NCI-H82 treated with DMSO at 0.1 percent for 48 hours (cell line): ENCODE measurements around the gene GRHL1.
"Not testable (repeated sequence)": the region's sequence is repeated elsewhere in the genome, so short reads cannot be mapped to it uniquely, and the experiment has no call there.

Experiments
- DNase-seq: peaks from one replicate; lab custom pipeline; 2025; ENCODE audit not compliant: unreplicated experiment; lab: John Stamatoyannopoulos, UW

GRHL1 gene

DNA sequence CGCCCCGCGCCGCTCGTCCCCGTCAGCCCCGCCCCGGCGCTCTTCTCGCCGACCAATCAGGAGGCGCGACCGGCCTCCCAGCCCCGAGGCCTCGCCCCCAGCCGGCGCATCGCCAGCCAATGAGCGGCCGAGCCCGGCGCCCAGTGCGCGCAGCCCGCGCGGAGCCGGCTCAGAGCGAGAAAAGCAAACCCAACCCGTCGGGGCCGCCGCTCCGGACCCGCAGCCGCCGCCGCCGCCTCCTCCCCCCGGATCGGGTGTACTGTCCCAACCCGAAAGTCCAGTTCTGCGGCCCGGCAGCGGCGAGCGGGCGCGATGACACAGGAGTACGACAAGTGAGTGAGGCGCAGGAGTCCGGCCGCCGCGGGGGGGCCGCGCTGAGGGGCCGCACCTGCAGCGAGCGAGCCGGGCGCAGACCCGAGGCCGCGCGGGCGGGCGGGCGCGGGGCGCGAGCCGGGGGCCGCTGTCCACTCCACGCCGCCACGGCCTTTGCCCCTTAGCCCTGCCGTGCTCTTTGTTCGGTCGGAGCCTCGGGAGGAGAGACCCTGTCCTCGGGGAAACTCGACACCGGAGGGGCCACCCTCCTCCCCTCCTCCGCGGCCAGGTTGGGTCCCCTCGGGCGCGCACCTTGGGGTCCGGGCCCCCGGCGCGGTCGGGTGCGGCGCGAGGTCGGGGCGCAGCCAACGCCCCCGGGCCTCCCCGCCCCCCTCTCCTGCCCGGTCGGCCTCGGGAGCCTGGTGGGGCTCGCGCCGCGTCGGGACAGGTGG lies at the start of gene GRHL1:
TSS of gene GRHL1 (plus strand) at position 172 of the 764 bp plus-strand sequence. CDS start at position 313, 141 bp downstream.
- DNase-seq, result peak; percentile 78

- DNase-seq, result no peak
Observed at GRCh38 chr2:9905413-9905812, 46.1 kb upstream of the GRHL1 start.

GRCh38 chr2:9907402-9907801 lies 44.1 kb upstream of the GRHL1 start:
- DNase-seq, result no peak

DNA sequence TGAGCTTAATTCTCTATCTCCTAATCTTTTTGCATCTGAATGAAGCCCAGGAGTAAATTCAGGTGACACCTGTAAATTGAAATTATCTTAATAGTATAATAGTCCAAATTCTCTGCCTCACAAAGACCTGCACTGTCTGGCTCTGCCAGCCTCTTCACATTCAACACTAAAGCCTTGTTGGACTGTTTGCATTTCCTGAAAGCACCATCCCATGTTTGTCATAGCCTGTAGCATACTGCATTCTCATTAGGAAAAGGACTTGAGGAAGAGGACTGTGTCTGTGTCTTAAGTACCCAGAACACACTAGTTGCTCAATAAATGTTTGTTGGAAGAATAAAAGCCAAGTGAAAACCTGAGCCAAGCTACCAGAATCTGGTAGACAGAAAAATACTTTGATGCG lies 42.9 kb upstream of the GRHL1 start:
- no peak for DNase-seq

GRCh38 chr2:9909106-9909505 lies 42.4 kb upstream of the GRHL1 start:
- DNase-seq, result no peak

GRCh38 chr2:9910699-9911098 lies 40.8 kb upstream of the GRHL1 start:
- no peak for DNase-seq

DNA sequence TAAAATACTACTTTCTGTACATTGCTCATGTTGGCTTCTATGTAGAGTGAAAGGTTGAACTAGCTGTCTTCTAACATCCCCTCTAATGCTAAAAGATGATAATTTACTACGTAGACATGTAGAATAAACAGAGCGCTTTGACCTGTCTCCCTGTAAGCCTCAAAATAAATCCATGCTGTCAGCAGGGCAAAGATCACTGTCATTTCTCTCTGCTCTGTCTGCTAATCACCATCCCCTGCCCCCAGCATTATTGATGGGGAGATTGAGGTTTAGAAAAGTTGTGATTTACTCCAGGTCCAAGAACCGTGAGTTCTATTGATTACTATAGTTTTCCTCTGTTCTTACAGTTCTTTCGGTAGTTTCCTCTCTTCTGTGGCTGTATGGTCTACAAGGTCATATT lies 39.0 kb upstream of the GRHL1 start:
- DNase-seq, result no peak

DNA sequence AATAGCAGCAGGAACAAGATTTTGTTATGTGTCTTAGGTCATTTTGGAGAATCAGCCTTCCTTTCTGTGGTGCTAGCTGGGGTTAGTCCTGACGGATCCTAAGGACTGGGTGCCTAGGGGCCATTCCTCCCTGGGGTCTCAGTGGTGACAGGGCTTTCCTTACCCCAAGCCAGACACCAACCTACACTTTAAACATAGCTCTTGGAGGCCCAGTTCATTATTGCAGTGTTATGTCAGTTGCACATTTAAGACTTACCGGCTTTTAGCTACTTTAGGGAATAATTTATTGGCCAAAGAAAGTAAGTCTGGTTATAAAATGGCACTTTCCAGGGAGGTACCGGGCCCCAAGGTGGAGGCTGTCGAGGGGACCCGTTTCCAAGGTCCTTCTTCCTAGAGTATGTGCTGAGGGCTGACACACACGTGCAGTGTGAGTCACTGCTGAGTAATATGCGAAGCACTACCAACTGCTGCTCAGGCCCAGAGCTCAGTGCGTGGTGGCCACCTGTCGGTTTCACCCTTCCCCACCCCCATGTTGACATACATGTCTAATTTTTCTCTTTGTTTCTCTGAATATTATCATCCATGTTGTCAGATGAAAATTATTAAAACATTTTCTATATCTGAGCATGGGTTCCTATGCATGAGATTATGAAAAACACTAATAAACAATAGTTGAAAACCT lies 37.0 kb upstream of the GRHL1 start:
- DNase-seq, result no peak

GRCh38 chr2:9918275-9918674 lies 33.2 kb upstream of the GRHL1 start:
- DNase-seq, result no peak

- no peak for DNase-seq
Observed at GRCh38 chr2:9919512-9919911, 32.0 kb upstream of the GRHL1 start.

- not testable (repeated sequence) for DNase-seq
Observed at GRCh38 chr2:9927020-9927419, 24.5 kb upstream of the GRHL1 start.

- no peak for DNase-seq
Observed at GRCh38 chr2:9937258-9937657, 14.2 kb upstream of the GRHL1 start.

DNA sequence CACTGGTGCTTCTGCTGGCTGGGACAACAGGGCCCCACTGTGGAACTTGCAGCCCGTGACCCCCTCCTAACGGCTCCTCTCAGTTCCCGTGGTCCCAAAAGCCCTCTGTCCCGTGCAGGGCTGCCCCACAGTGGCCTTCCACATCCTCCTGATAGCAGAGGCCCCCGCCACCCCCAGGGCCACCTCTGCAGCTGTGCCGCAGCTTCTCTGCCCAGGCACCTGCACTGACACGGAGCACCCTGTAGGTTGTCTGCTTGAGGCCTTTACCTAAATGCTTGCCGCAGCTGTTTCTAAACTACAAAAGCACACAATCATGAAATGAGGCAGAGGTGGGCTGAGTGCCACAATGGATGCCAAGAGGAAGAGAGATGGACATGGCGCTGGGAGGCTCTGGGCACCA lies 13.5 kb upstream of the GRHL1 start:
- no peak for DNase-seq

- DNase-seq, result no peak
Observed at GRCh38 chr2:9939587-9940485, 11.7 kb upstream of the GRHL1 start.

GRCh38 chr2:9941196-9941995 lies 10.1 kb upstream of the GRHL1 start:
- DNase-seq, result no peak

GRCh38 chr2:9941996-9942390 lies 9.5 kb upstream of the GRHL1 start:
- DNase-seq, result no peak

GRCh38 chr2:9944330-9944758 lies 7.1 kb upstream of the GRHL1 start:
- DNase-seq, result no peak

DNA sequence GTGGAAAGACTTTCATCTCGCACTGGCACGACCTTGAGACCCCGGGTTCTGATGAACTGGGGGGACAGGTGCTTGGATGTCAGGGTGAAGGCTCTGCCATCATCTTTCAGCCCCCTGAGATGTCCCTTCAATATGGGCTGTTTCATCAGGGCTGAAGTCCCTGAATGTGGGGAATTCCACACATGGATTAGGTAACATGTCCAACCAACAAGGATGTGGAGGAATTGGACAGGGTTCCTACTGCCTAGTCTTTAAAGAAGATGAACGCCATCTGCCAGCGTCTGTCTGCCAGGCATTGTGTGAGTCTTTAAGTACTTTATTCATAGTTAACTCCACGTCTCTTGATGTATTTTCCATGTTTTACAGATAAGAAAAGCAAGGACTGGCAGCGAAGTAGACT lies 5.9 kb upstream of the GRHL1 start:
- DNase-seq, result no peak

DNA sequence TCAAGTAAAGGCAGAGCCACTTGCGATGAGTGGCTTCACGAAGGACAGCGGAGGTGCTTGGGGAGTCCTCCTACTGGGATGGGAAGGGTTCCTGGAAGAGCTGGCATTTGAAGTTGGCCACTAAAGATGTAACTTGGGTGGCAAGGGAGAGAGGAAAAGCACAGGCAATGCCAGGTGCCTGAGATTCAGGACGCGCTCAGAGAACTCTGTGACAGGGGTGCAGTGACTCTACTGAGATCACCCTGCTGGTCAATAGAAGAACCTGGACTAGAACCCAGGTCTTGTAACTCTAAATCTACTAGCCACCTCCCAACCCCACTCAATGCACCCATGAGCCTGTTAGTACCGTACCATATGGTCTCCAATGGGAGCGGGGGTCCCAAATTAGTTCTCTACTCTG lies 5.4 kb upstream of the GRHL1 start:
- no peak for DNase-seq

DNA sequence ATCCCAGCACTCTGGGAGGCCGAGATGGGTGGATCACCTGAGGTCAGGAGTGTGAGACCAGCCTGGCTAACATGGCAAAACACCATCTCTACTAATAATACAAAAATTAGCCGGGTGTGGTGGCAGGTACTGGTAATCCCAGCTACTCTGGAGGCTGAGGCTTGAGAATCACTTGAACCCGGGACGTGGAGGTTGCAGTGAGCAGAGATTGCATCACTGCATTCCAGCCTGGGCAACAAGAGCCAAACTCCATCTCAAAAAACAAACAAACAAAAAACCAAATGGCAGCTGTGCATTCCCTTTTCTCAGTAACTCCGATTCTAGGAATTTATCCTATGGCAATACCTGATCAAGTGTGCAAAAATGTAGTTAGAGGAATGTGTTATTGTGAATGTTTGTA lies 4.7 kb upstream of the GRHL1 start:
- DNase-seq, result no peak

DNA sequence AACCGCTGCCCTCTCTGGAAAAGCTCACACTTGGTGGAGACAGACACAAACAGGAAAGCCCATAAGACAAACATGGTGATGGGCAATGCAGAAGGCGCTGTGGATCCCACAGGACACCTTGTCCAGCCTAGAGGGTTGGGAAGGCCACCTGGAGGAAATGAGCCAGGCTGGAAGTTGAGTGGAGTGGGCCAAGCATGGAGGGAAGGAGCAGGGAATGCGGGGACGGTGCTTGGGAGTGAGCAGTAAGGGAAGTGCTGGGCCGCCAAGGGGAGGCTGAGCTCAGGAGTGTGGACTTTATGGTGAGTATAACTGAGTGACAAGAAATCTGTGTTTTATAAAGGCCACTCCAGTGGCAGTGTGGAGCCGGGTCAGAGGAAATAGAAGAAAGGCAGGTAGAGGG lies 2.8 kb upstream of the GRHL1 start:
- no peak for DNase-seq
